Right forelimb (tissue), 1 donor: ENCODE results near the gene PIP5K1B.

Experiments
- DNase-seq: peaks from one replicate; pipeline ENCODE4 v3.0.0-alpha.2; 2018

PIP5K1B gene

GRCh38 chr9:68869022-68869421 is 164.0 kb downstream of the PIP5K1B start:
- DNase-seq = no peak

- DNase-seq = no peak
Measured at GRCh38 chr9:68870086-68870485, 165.0 kb downstream of the PIP5K1B start.

- DNase-seq = no peak
Measured at GRCh38 chr9:68871236-68871635, 166.2 kb downstream of the PIP5K1B start.

GRCh38 chr9:68872026-68872501 is 167.0 kb downstream of the PIP5K1B start:
- no peak for DNase-seq

GRCh38 chr9:68873179-68873578 is 168.1 kb downstream of the PIP5K1B start:
- DNase-seq = no peak

GRCh38 chr9:68876273-68876672 is 171.2 kb downstream of the PIP5K1B start:
- DNase-seq = no peak

GRCh38 chr9:68876681-68877080 is 171.6 kb downstream of the PIP5K1B start:
- DNase-seq = no peak

- DNase-seq = no peak
Measured at GRCh38 chr9:68877219-68877618, 172.2 kb downstream of the PIP5K1B start.

GRCh38 chr9:68878450-68878849 is 173.4 kb downstream of the PIP5K1B start:
- DNase-seq = no peak

- no peak for DNase-seq
Measured at GRCh38 chr9:68883224-68883623, 178.2 kb downstream of the PIP5K1B start.

GRCh38 chr9:68887232-68887631 is 182.2 kb downstream of the PIP5K1B start:
- no peak for DNase-seq

GRCh38 chr9:68894502-68894901 is 189.5 kb downstream of the PIP5K1B start:
- no peak for DNase-seq

GRCh38 chr9:68895741-68896478 is 190.9 kb downstream of the PIP5K1B start:
- DNase-seq = no peak

- DNase-seq = no peak
Measured at GRCh38 chr9:68896486-68896885, 191.4 kb downstream of the PIP5K1B start.

GRCh38 chr9:68897577-68898145 is 192.6 kb downstream of the PIP5K1B start:
- no peak for DNase-seq

GRCh38 chr9:68898781-68899439 is 193.9 kb downstream of the PIP5K1B start:
- DNase-seq = no peak

- no peak for DNase-seq
Measured at GRCh38 chr9:68904454-68904853, 199.4 kb downstream of the PIP5K1B start.

GRCh38 chr9:68905129-68905528 is 200.1 kb downstream of the PIP5K1B start:
- DNase-seq = no peak

GRCh38 chr9:68907910-68908309 is 202.9 kb downstream of the PIP5K1B start:
- no peak for DNase-seq

- no peak for DNase-seq
Measured at GRCh38 chr9:68912561-68912960, 207.5 kb downstream of the PIP5K1B start.

- no peak for DNase-seq
Measured at GRCh38 chr9:68913054-68913453, 208.0 kb downstream of the PIP5K1B start.

- no peak for DNase-seq
Measured at GRCh38 chr9:68914751-68915150, 209.7 kb downstream of the PIP5K1B start.

GRCh38 chr9:68919661-68920060 is 214.6 kb downstream of the PIP5K1B start:
- no peak for DNase-seq

GRCh38 chr9:68920921-68921320 is 215.9 kb downstream of the PIP5K1B start:
- DNase-seq = no peak
